Measurements from ENCODE around the gene CDH2.

The CDH2 gene

DNA sequence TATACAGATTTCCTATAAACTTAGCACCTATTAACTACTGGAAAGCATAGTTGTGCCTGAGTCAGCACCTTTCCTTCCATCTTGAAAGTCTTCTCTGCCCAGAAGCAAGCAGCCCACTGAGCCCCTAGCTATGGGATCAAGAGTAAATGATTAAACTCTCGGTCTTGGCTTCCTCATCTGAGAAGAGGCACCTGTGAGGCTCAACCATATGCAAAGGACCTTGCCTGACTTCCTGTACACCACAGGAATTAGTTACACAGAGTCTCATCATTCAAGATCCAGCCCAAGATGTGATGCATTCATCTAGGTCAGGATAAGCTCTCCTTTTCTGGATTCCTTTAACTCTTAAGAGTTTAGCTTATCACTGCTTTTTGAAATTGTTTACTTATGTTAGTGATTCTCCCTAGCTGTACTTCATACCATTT is 96.0 kb downstream of the CDH2 start:
- no peak for DNase-seq

DNA sequence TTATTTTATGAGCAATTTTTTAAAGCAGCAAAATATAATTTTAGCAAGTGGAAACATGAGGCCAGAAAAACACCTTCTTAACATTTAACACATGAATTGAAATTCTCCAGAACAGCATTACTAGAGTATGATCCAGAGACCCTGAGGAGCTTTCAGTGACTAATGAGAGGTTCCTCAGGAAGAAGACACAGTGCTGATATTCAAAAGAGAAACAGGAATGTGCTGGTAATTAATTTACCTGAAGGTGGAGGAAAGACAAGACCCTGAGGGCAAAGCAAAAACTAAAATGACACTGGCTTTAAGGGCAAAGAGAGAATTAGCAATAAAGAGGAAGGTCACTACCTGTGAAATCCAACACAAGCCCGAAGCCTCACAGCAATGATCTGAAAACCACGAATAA is 97.0 kb downstream of the CDH2 start:
- no peak for DNase-seq

DNA sequence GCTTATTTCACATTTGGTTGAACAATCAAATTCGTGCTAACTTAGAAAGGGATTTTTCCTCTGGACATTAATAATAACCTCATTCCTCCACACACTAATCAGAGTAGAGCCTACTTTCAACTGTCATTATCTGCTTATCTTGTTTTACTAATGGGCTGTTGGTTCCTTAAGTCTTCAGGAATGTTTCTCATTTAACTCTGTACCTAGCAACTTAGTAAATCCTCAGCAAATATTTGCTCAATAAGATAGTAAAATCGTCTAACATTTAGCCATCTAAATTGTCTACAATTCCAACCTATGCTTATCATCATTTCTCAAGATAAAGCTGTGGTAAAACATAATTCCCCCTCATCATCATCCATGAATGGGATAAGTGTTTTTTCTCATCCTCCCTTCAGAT is 98.1 kb downstream of the CDH2 start:
- no peak for DNase-seq

DNA sequence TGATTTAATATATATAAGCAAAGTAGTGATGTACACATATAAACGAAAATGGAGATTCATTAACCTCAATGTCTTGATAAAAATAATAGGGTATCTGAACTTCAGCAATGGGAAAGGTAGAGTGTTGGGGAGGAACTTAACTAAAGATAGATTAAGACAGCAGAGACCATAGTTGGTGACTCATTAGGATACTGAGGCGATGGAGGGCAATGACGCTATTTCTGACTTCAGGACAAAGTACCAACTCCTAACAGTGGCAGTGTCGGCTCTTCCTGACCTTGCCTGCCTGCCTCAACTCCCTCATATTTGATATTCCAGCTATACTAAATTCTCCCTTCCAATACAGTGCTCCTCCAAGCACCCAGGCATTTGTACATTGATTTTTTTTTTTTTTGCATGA is 98.6 kb downstream of the CDH2 start:
- no peak for DNase-seq

DNA sequence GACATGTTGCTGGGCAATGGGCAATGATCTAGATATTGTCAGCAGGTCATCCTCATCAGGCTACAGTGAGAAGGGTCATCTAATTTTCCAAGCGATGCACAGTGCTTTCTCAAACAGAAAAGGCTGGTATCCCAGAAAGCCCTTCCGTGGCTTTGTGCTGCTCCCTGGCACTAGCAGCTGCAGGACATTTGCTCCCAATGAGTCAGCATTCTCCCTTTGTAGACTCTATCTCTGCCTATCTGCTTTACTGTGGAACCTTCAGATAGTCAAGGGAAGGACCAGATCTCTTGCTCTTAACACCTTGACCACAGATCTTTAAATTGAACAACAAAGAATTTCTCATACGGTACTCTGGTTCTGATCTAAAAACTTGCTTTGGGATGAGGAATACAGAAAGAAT is 101.4 kb downstream of the CDH2 start:
- no peak for DNase-seq

DNA sequence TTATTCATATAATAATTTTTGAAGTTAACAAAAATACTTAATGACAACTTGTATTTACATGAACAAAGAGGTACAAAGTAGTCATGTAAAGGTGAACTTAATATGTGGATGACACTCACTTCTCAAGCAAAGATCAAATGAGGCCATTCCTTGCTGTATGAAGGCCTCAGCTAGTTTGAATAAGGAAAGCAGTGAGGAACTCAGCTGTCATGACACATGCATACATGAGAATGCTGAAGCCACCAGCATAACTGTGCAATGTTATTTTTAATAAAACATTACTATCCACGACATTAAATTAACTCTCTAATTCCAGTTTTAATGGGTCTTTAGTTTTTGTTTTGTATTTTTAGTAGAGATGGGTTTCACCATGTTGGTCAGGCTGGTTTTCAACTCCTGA is 102.9 kb downstream of the CDH2 start:
- DNase-seq, result no peak

DNA sequence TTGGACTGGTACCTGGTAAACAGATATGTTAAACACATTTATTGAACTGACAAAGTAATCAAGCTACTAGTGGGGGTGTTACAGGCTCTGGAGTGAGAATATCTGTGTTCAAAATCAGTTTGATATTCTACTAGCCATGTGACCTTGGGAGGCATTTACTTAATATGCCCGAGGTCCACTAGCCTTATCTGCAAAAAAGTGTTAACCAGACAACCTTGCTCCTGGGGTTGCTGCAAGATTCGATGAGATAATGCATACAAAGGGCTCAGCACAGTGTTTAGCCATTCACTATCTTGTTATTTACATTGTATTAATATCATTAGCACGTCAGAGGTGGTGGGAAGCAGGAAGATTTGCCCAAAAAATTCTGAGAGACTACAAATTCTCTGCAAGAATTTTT is 103.3 kb downstream of the CDH2 start:
- no peak for DNase-seq

DNA sequence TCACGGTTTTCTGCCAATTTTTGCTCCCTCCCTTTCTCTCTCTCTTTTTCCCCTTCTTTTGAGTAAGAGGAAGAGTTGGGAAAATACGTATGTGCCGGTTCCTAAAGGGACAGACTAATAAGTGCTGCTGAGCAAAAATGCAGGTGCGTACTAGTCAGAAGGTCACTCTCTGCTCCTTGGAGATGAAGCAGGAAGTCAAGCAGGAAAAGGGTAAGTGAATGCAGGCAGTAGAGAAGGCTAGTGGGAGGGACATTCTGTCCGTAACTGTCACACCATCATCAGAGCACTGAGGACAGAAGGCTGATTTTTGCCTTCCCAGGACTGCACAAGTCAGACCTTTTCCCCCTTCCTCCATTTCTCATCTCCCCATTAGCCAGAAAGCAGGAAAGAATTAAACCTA is 105.7 kb downstream of the CDH2 start:
- no peak for DNase-seq

DNA sequence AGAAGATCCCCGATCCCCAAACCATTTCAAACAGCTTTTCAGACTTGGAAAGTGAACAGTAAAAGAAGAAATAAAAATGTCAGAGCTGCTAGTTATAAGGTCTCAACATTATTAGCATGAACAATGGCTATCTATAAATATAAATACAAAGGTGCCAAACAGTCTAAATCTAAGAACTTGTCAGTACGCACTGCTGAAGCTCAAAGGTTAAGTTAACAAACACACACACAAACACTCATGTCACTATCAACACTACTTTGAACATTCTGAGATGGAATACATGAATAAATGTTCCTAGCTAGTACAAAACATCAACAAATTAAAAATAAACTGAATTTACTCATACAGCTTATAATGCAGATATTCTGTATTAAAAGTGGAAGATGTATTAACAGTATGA is 108.7 kb downstream of the CDH2 start:
- no peak for DNase-seq

DNA sequence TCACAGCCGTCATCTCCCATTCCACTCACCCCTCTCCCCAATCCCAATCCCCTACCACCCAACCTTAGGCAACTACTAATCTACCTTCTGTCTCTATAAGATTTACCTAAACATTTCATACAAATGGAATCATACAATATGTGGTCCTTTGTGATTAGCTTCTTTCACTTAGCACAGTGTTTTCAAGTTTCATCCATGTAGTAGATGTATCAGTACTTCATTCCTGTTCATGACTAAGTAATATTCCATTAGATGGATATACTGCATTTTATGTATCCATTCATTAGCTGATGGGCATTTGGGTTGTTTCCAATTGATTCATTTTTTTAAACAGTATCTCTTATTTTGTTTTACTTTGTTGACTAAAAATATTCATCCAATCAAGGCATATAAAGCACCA is 109.6 kb downstream of the CDH2 start:
- DNase-seq, result no peak

DNA sequence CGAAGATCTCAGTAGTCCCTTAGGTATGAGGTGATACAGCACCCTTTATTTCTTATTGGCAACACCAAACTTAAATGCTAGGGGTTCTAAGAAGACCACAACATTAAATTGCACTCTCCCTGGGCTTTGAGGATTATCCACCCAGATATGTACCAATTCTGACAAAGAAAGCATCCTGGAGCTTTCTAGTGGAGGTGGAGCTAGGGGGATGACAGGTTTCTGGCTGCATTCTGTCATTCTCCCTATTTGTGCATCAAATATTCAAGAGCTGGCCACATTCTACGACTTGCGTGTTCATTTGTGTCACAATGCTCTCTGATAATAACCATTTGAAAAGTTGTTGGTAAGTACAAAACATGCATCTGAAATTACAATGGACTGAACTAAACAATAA is 111.1 kb downstream of the CDH2 start:
- no peak for DNase-seq

DNA sequence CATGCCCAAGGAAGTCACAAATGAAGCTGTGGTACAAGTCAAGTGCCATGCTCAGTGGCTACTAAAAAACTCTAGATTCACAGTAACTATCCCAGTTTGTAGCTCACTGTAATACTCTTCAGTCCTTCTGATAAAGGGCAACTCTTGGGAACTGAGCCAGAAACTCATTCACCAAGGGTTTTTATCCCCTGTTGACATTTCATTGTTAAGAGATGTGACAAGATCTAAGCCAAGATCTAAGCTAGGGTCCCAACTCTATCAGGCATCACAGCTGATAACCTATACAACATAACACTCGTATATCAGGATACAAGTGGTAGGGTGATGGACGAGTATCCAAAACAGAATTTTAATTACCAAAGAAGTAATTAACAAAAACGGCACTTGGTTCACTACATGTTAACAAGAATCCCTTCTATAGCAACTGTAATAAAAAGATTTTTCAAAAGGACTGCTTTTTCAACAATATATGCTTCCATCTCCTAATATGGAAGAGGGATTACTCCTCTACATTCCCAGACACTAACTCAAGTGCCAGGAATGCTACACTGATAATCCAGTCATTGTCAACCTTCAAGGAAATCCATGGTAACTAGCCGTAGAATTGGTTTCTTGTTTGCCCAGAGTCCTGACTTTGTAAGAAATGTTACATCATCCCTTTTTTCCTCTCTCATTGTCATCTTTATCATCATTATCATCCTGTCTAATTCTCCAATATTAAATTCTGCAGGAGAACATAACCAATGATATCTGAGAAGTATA is 111.7 kb downstream of the CDH2 start:
- DNase-seq, result no peak

DNA sequence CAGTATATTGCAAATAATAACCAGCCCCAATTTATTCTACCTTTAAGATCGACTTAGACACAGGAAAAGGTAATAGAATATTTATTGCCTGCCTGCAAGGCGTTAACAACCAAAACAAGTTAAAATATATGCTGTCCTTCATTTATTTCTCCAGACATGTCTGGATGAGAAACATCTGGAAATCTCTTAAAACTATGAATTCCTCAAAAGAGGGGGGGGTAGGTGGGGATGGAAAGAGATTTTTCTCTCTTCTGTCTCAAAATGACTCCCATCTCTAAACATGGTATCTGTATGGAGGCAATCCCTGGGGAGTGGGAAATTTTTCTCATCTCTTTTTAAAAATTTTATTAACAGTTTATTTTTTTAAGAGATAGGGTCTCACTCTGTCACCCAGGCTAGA is 113.0 kb downstream of the CDH2 start:
- no peak for DNase-seq

DNA sequence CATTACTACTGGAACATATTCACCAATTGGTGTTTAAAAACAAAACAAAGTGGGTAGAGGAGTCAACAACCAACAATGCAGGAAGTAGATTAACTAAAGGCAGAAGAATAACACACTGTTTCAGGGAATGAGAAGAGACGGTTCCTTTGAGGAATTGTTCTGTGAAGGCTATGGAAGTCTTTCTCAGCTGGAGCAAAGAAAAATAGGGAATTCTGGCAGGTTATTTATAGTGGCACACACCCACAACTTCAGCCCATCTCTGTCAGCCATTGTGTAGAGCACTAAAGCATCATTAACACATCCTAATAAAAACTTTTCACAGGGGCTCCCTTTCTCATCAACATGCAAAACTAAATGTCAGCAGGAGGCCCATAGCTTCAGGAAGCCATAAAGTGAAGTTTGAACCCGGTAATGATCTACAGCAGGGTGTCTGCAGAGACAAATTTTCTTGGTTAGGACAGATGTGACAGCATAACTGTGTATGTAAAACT is 113.6 kb downstream of the CDH2 start:
- no peak for DNase-seq

DNA sequence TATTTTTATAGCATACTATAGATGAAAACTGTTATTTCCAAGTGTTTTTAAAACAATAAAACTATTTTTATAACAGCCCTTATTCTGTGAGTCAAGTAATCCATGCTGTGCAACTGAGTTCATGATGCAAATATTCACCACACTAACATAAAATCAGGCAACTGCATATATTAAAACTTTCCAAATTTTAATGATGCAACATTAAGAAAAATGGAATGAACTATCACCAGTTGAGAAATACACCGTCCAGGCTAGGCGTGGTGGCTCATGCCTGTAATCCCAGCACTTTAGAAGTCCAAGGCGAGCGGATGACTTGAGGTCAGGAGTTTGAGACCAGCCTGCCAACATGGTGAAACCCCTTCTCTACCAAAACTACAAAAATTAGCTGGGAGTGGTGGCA is 114.5 kb downstream of the CDH2 start:
- no peak for DNase-seq

DNA sequence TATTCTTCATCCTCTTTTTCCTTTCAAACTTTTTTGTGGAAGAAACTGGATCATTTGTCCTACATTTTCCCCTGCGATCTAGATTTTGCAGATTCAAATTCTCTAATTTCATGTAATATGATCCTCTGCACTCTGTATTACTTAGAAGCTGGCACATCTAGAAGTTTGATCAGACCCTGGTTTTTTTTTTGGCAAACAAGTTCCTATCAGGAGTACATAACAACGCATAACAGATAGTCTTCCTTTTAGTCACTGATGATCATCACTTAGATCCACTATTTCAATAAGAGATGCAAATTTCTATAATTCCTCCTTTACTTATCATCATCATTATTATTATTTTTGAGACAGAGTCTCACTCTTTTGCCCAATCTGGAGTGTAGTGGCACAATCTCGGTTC is 117.1 kb downstream of the CDH2 start:
- no peak for DNase-seq

DNA sequence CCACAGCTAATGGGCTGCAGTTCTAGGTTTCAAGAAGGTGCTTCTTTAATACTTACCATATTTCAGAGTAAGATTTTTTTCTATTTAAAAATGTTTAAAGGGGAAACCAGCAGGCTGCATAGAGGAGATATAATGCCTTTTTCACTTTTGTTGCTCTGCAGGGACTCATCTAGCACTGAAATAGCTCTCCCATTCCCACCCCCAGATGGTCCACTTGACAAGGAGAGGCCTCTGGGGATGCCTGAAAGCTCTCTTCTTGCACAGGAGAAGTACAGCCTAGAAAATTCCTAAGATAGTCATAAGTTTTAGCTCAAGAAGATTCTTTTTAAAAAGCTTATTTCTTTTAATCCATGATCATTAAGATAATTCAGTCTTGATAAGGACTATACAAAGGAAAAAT is 126.4 kb downstream of the CDH2 start:
- no peak for DNase-seq

DNA sequence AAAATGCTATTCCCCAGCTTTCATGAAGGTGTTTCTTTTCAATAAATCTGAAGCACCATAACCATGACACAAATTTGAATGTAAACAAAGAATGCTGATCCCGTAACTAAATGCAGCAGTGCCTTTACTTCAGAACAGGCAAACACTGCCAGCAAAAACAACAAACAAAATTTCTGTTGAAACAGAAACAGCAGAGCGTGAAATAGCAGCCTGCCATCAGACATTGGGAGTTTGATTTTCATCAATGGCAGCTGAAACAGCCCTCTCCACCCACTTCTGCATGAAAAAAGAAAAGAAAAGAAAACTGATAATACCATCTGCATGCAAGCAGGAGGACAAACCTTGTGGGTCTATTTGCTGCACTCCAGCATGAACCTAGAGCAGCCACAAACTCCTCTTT is 128.3 kb downstream of the CDH2 start:
- DNase-seq, result no peak

DNA sequence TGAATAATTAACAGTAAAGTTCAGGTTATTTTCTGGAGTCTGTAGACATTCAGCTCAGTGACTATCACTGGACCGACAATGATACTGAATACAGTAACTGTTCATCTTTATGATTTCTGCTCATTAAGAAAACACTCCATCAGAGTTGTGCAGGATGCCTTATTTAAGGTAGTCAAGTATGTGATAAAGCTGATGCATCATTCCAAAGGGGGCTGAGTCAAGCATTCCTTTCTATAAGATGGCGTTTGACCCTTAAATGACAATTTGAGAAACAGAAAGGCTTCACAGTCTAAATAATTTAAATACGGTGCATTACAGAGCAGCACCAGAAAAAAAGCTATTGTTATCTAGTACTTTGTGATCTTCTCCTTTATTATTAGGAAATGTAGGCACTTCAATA is 131.1 kb downstream of the CDH2 start:
- no peak for DNase-seq

DNA sequence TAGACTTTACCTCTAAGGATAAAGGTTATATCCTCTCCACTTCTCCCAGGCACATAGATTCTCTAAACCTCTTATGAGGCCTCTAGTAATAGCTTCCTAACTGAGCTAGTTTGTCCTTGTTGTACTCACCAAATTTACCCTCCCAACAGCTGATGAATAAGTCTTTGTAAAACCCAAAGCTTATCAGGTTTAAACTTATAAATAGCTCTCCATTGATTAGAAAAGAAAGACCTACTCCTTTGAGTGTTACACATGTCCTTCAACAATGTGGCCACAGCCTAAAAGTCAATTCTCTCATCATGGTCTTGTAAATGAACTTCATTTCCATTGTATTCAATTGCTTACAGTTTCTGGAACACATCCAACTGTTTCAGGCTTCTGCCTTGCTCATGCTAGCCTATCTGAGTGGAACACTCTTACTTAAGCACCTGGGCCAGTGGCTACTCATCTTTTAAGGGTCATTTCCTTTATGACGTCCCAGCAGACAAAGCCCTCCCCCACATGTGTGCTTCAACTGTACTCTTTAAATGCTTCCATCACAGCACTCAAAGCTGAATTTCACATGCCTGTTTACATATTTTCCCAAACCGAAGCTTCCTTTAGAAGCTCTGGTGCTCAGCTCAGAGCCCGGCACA is 131.6 kb downstream of the CDH2 start:
- no peak for DNase-seq

DNA sequence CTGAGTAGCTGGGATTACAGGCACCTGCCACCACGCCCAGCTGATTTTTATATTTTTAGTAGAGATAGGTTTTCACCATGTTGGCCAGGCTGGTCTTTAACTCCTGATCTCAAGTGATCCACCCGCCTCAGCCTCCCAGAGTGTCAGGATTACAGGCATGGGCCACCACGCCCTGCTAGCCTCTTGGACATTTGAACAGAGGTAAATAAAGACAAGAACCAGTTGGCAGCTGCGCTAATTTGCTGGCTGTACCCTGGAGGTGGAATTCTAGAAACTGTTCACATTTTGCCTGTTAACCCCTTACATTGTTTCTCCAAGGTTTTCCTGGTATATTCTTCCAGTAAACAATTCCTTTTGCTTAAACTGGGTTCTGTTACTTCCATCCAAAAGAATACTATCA is 132.9 kb downstream of the CDH2 start:
- no peak for DNase-seq

DNA sequence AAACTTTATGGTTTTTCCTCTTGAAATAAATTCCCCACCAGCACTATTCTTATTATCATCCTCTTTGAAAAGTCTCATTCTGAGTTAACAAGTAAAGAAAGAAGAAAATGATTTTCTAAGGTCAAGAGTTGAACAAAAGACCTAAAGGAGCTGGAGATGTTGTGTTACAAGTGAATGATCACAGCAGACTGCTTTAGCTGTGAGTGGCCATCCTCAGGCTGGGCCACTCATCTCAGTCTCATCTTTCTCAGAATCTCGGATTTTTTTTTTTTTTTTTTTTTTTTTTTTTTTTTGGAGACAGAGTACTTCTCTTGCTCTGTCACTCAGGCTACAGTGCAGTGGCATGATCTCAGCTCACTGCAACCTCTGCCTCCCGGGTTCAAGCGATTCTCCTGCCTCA is 133.3 kb downstream of the CDH2 start:
- DNase-seq, result no peak

DNA sequence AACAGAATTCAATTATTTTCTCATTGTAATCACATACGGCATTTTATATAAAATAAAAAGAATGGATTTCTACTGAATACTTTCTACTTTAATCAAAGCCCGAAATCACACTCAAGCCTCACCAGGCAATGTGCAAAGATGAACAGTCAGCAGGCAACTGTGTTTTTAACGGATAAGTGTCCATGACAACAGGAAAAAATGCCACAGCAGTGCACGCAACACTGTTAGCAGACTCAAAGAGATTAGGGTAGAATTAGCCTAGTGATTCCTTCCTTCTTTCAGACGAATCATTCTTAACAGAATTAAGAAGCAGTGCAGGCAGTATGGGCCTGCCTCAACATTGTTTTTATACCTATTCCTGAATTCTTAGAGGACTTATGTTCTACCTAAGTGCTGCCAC is 135.6 kb downstream of the CDH2 start:
- no peak for DNase-seq

DNA sequence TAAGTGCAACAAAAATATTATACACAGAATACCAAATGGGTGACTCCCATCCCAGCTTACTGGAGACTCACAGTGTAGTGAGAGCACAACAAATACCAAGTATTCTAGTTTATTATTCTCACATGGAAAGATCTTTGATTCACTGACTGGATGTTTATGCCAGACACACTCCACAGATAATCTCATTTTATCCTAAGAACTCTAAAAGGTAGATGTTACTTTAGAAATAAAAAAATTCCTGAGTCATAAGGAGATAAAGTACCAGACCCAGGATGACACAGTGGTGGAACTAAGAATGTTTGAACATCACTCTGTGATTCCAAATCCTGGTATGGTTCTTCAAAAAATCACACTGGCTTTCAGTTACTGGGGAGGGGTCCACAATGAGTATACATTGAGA is 136.2 kb downstream of the CDH2 start:
- DNase-seq, result no peak

DNA sequence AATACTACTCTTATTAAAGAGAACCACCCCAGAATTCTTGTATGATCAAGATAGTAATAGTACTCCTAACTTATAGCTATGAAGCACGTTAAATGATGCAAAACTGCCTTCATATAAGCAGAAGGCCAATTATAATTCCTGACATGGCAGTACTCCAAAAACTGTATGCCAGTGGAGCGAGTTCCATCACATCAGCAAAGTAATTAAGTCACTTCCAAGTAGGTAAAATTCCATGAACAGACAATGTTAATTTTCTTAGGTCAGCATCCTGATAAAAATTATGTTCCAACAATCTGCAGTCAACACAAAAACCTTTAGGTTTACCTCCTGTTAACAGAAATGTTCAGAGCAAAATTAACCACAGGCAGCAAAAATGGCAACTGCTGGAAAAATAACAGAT is 136.7 kb downstream of the CDH2 start:
- DNase-seq, result no peak
